ENCODE measurements around the gene STXBP1. TPM values are rescaled to one million over a fixed set of nuclear protein-coding genes. Genes with fewer than 3 reads are reported as not detected.

STXBP1 gene
- total RNA-seq, 1 donor from 2014 or later = 36.9 TPM

DNA sequence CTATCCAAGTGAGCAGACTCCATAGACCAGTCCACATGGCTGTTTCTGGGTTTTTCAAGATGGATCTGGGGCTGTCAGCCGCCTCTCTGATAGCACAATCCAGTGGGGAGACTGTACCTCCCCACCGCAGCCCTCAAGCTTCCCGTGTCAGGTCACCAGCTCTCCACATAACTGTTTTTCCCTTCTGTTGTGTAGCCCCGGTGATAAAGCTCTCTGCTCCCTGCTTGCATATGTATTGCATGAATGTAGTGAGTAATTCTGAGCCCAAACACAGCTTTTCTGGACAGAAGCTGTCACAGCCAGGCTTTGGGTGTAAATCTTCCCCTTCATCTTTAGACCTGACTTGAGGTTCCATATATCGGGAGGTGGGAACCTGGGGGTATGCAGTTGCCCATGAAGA, 71.6 kb downstream of the STXBP1 start:
- intact Hi-C loops (cut with micrococcal nuclease) = no loop called here
- no peaks in the 10 kb centered on the region for H3K27me3 ChIP-seq (ENCODE audit: low read depth)
- no peaks in the 10 kb centered on the region for H3K4me1 ChIP-seq
- DNase-seq = no peak
- no peak overlapping the region for H3K27ac ChIP-seq (replicated peaks)
- no peaks in the 10 kb centered on the region for H3K9me3 ChIP-seq (replicated peaks)
- no peak overlapping the region for H3K4me3 ChIP-seq
- TF ChIP-seq, protein P1, sequence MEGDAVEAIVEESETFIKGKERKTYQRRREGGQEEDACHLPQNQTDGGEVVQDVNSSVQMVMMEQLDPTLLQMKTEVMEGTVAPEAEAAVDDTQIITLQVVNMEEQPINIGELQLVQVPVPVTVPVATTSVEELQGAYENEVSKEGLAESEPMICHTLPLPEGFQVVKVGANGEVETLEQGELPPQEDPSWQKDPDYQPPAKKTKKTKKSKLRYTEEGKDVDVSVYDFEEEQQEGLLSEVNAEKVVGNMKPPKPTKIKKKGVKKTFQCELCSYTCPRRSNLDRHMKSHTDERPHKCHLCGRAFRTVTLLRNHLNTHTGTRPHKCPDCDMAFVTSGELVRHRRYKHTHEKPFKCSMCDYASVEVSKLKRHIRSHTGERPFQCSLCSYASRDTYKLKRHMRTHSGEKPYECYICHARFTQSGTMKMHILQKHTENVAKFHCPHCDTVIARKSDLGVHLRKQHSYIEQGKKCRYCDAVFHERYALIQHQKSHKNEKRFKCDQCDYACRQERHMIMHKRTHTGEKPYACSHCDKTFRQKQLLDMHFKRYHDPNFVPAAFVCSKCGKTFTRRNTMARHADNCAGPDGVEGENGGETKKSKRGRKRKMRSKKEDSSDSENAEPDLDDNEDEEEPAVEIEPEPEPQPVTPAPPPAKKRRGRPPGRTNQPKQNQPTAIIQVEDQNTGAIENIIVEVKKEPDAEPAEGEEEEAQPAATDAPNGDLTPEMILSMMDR (IDR thresholded peaks at IDR 0.05; ENCODE audit: borderline replicate concordance) = no peak
- peaks cover 86% of the 10 kb centered on the region for H3K36me3 ChIP-seq

DNA sequence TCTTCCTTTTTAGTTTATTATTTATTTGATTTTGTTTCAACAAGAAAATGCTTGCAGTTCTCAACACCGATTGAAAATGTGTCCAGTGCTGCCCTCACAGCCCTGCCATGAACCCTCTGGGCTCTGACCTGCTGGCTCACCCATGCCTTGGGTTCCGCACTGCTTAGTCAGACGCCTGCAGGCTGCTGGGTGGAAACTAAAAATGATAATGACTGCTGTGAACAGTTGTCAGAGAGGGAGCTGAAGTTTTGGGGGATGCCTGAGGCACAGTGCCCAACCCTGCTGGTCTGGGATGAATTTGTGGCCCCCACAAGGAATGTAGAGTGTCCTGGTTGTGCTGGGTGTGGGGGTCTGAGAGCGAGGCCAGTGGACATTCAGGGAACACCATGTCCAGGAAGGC, 72.5 kb downstream of the STXBP1 start:
- Histone ChIP-seq H3K4me1 (no peaks in the 10 kb centered on the region), H3K36me3 (peaks cover 86% of the 10 kb centered on the region), H3K9me3 (replicated peaks) (no peaks in the 10 kb centered on the region), H3K27me3 (ENCODE audit: low read depth) (no peaks in the 10 kb centered on the region), H3K4me3 (no peak overlapping the region), H3K27ac (replicated peaks) (no peak overlapping the region)
- intact Hi-C loops (cut with micrococcal nuclease) = no loop called here
- DNase-seq = no peak
- TF ChIP-seq, protein P1 (IDR thresholded peaks at IDR 0.05; ENCODE audit: borderline replicate concordance) = no peak

DNA sequence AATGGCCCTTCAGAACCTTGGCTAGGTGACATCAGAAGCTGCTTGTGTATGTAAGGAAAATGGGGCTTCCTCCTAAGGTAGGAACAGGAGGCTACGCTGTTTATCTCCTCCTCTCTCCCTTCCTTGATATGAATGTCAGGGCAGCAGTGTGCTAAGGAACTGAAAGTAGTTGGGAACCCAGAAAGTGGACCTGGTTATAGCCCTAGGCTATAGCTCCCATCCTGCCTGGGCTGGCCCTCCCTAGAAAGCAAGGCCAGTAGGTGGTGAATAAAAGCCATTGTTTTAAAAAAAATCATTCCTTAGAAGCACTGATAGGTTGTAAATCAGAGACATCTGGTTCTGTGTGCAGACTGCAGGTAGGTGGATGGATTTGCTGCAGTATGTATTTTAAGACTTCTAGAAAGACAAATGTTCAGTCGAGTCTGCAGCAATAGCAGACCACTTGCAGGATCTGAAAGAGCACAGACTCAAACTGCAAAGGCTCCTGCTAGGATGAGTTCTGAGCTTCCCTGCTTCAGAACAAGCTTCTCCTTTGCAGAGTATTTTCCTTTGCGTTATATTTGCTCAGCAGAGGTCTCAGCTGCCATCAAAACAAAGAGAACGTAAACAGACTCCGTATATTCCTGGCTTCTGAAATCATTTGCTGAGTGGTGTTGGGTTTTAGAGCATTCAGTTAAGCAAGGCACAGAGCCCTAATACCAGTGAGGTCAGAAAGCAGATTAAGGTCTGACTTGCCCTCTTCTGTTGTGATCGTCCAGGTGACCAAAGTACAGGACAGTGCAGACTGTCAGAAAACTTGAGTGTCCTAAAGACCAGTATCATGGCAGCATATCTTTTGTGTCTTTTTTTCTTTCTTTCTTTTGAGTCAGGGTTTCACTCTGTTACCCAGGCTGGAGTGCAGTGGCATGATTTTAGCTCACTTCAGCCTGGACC, 74.7 kb downstream of the STXBP1 start:
- intact Hi-C loops (cut with micrococcal nuclease) = no loop called here
- H3K27me3 ChIP-seq (ENCODE audit: low read depth) = no peaks in the 10 kb centered on the region

DNA sequence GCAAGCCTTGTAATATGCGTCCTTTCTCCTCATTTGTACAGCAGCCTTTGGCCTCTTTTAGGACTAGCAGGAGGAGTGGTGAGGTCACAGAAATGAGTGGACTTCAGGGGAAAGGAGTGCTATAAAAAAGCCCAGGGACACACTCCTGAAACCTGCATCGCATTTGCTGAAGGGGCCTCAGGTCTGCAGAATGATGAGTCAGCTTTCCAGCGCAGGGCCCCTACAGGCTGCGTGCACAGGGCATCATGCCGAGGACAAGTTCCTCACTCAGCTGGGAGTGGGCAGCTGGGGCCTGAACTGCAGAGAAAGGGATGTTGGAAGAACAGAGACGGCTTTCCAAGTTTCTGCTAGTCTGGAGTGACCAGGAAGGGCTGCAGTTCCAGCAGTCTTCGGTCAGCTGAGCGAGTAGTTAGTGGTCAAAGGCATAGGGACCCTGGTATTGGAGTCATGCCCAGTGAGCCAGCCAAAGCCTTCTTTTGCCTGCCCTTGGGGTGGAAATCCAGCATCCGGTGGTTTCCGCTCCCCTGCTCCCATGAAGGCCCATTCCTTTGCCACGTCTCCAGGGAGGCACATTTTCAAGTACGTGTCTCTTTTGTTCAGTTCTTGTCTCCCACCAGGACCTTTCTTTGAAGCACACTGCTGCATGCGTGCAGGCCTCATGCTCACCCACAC, 77.4 kb downstream of the STXBP1 start:
- Histone ChIP-seq H3K4me1 (no peaks in the 10 kb centered on the region), H3K27ac (replicated peaks) (no peak overlapping the region), H3K4me3 (no peak overlapping the region), H3K9me3 (replicated peaks) (no peaks in the 10 kb centered on the region), H3K27me3 (ENCODE audit: low read depth) (no peaks in the 10 kb centered on the region), H3K36me3 (peaks cover 64% of the 10 kb centered on the region)
- TF ChIP-seq, protein P1 (IDR thresholded peaks at IDR 0.05; ENCODE audit: borderline replicate concordance) = no peak
- DNase-seq = no peak
- intact Hi-C loops (cut with micrococcal nuclease) = no loop called here

More for the DNA sequence above, 74.7 kb downstream of the STXBP1 start:
- no peak for DNase-seq
- Histone ChIP-seq H3K9me3 (replicated peaks) (no peaks in the 10 kb centered on the region), H3K4me1 (no peaks in the 10 kb centered on the region), H3K36me3 (peaks cover 86% of the 10 kb centered on the region), H3K4me3 (no peak overlapping the region), H3K27ac (replicated peaks) (no peak overlapping the region)
- TF ChIP-seq, protein P1 (IDR thresholded peaks at IDR 0.05; ENCODE audit: borderline replicate concordance) = no peak

DNA sequence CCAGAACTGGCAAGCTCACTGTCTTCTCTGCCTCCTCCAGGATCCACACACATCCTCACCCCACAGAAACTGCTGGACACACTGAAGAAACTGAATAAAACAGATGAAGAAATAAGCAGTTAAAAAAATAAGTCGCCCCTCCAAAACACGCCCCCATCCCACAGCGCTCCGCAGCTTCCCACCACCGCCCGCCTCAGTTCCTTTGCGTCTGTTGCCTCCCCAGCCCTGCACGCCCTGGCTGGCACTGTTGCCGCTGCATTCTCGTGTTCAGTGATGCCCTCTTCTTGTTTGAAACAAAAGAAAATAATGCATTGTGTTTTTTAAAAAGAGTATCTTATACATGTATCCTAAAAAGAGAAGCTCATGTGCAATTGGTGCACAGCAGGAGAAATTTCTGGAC, 78.7 kb downstream of the STXBP1 start:
- Histone ChIP-seq H3K27ac (replicated peaks) (no peak overlapping the region), H3K27me3 (ENCODE audit: low read depth) (no peaks in the 10 kb centered on the region), H3K9me3 (replicated peaks) (no peaks in the 10 kb centered on the region), H3K36me3 (peaks cover 62% of the 10 kb centered on the region), H3K4me3 (no peak overlapping the region), H3K4me1 (no peaks in the 10 kb centered on the region)
- no peak for DNase-seq
- intact Hi-C loops (cut with micrococcal nuclease) = no loop called here
- TF ChIP-seq, protein P1 (IDR thresholded peaks at IDR 0.05; ENCODE audit: borderline replicate concordance) = no peak
